ENCODE data around the gene DIS3L2.

DIS3L2 gene

GRCh38 chr2:231955758-231956472 is 5.6 kb upstream of the DIS3L2 start:
- DNase-seq (ENCODE audit: low read depth): no peak

GRCh38 chr2:231957913-231958763 is 3.4 kb upstream of the DIS3L2 start:
- no peak for DNase-seq (ENCODE audit: low read depth)

DNA sequence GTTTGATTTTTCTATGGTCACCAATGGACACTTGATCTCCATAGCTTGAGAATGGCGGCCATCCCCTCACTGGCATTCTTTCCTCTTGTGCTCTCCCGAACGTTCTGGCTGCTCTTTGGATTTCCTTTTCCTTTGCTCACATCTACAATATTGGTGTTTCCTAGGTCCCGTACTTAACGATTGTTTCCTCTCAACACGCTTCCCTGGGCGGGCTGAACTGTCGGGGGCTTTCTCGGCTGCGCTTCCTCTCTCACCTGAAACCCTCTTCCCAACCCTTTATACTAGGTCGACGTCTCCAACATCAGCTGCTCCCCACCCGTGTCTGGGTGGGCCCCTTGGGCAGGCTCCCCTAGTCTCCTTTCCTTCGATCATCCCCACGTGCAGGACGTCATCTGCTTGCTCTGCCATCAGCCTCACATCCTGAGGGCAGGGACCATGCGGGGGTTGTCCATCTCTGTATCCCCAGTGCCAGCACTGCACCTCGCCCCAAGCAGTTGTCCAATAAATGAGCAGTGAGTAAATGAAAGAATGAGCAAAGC is 634 bp upstream of the DIS3L2 start:
- DNase-seq (ENCODE audit: low read depth): no peak

GRCh38 chr2:231965102-231965501 is 3.6 kb downstream of the DIS3L2 start:
- DNase-seq (ENCODE audit: low read depth): no peak

- DNase-seq (ENCODE audit: low read depth): no peak
Observed at GRCh38 chr2:231966886-231967285, 5.4 kb downstream of the DIS3L2 start.

- no peak for DNase-seq (ENCODE audit: low read depth)
Observed at GRCh38 chr2:231968820-231969219, 7.3 kb downstream of the DIS3L2 start.

- no peak for DNase-seq (ENCODE audit: low read depth)
Observed at GRCh38 chr2:231970461-231970860, 8.9 kb downstream of the DIS3L2 start.

DNA sequence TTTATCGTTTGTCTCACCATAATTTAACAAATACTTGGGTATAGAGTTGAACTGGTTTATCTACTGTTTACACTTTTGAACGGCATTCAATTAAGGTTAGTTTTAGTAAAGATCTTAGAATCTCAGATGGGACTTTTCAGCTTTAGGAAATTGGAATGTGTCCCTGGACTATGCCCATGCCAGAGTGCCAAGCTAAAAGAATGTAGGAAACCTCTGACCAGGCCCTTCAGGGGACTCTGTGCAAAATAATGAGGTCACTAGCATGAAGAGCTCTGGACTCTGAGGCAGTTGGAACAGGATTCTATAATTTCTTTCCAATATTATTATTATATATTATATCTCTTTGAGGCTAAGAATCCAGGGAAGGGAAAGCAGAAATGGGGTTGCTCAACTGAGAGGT is 13.5 kb downstream of the DIS3L2 start:
- no peak for DNase-seq (ENCODE audit: low read depth)

DNA sequence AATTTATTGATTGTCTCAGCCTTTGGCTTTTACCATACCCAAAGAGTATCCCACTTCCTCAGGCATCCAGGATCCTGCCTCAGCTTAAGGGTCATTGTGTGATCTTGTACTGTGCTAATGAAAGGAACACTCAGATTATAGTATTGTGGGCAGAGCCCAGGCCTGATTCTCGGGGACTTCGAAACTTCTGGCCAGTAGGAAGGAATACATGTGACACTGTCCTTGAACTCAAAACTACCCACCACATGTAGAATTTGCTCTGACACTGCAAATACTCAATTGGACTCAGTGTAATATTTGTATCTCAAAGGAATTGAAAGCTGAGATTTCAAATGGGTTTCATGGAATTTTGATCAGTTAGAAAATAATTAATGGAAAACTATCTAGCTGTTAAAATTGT is 15.9 kb downstream of the DIS3L2 start:
- DNase-seq (ENCODE audit: low read depth): no peak

- no peak for DNase-seq (ENCODE audit: low read depth)
Observed at GRCh38 chr2:231984992-231985391, 23.5 kb downstream of the DIS3L2 start.

DNA sequence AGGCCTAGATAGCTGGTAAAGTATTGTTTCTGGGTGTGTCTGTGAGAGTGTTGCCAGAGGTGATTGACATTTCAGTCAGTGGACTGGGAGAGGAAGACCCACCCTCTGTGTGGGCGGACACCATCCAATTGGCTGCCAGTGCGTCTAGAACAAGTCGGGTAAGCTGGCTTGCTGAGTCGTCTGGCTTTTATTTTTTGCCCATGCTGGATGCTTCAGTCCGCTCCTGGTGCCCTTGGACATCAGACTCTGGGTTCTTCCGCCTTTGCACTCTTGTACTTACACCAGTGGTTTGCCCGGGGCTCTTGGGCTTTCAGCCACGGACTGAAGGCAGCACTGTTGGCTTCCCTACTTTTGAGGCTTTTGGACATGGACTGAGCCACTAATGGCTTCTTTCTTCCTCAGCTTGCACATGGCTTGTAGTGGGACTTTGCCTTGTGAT is 24.3 kb downstream of the DIS3L2 start:
- DNase-seq (ENCODE audit: low read depth): no peak

- DNase-seq (ENCODE audit: low read depth): no peak
Observed at GRCh38 chr2:231987124-231987727, 25.7 kb downstream of the DIS3L2 start.

- DNase-seq (ENCODE audit: low read depth): no peak
Observed at GRCh38 chr2:231988179-231988866, 26.8 kb downstream of the DIS3L2 start.

- no peak for DNase-seq (ENCODE audit: low read depth)
Observed at GRCh38 chr2:231991664-231992063, 30.2 kb downstream of the DIS3L2 start.

DNA sequence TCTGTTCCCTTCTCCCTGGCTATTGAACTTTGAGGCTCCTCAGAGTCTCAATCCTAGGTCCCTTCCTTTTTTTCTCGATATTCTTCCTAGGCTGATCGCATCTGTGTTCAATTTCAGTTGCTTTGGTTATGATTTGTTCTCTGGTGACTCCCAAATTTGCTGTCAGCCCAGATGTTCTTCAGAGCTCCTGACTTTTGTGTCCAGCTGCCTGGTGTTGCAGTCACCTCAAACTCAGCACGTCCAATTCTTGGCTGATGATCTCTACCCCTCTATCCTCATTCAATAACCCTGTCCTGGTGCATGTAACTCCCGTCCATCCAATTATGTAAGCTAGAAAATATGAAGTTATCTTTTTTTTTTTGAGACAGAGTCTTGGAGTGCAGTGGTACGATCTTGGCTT is 31.4 kb downstream of the DIS3L2 start:
- DNase-seq (ENCODE audit: low read depth): no peak

DNA sequence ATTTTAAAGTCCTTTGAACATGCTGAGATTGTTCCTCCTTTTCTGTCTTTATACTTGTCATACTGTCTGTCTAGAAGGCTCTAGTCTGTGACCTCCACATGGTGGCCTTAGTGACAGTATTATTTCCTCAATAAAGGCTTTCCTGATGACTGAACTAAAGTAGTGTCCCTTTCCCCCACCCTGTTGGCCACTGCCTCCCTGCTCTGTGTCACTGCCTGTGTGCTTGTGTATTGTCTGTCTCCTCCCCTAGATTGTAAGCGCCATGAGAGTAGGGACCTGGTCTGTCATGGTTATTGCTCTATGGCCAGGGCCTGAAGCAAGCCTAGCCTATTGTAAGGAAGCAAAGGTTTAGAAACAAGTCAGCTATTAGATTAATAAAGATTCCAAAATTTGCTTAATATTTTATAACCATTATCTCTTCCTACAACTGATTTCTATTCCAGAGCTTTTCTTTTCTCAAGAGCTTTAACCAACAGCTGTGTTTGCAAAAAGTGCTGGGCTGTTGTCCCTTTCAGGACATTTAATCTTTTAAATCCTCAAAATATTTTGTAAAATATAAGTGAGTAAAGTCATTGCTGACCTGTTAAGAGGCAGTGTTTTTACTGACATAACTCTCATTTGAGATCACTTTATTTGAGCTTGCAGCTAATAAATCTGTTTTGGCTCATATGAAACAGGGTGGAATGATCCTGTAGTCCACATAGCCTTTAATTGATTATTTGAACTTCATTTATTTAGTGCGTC is 35.5 kb downstream of the DIS3L2 start:
- DNase-seq (ENCODE audit: low read depth): no peak

DNA sequence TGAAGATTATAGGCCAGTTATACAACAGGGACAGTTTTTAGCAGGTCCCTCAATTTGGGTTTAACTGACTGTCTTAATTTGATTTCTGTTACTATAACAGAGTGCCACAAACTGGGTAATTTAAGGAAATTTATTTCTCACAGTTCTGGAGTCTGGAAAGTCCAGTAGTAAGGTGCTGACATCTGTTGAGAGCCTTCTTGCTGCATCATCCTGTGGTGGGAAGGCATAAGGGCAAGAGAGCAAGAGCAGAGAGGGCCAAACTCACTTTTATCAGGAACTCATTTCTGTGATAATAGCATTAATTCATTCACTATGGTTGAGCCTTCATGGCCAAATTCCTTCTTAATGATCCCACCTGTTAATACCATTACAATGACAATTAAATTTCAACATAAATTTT is 36.5 kb downstream of the DIS3L2 start:
- DNase-seq (ENCODE audit: low read depth): no peak

- no peak for DNase-seq (ENCODE audit: low read depth)
Observed at GRCh38 chr2:232000439-232000838, 38.9 kb downstream of the DIS3L2 start.

DNA sequence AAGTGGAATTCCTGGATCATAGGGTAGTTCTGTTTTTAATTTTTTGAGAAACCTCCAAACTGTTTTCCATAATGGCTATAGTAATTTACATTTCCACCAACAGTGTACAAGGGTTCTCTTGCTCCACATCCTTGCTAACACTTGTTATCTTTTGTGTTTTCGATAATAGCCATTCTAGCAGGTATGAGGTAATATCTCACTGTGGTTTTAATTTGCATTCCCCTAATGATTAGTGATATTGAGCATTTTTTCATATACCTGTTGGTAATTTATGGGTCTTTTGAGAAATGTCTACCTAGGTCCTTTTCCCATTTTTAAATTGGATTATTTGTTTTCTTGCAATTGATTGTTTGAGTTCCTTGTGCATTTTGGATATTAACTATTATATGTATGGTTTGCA is 39.6 kb downstream of the DIS3L2 start:
- no peak for DNase-seq (ENCODE audit: low read depth)

DNA sequence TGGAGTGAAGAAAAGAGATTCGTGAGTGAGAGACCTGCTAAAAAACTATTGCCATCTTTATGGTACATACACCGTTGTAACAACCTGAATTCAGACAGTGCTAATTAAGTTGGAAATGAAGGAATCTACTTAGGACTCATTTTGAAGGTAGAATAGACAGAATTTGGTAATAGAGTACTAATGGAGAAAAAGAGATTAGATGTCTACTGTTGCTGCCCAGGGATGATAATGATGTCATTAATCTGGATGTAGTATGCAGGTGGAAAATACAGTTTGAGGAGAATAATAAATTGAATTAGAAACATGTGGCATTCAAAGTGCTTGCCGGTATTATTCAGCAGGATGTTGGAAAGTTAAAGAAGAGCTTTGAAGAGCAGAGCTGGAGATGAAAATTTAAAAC is 44.7 kb downstream of the DIS3L2 start:
- no peak for DNase-seq (ENCODE audit: low read depth)

- DNase-seq (ENCODE audit: low read depth): no peak
Observed at GRCh38 chr2:232008907-232009638, 47.6 kb downstream of the DIS3L2 start.
